H1 (cell line): ENCODE results near the gene CEL. TPM values are rescaled to one million over a fixed set of nuclear protein-coding genes. Genes with fewer than 3 reads are reported as not detected.

ENCODE experiments used
- CBX5 ChIP-seq: fragments of 300-800, 300-1000 bp; sonication (generic); IDR thresholded peaks from 2 replicates; pipeline ENCODE4 v1.7.1; 2016; ENCODE audit warnings: antibody characterized with exemption, low read length, low read depth
- CBX8 ChIP-seq: fragments of 300-800, 300-1000 bp; sonication (generic); IDR thresholded peaks from 2 replicates; pipeline ENCODE4 v1.7.1; 2016; ENCODE audit warnings: low read depth, low read length, borderline replicate concordance
- GTF2F1 ChIP-seq: IDR thresholded peaks from 2 replicates; pipeline ENCODE4 v1.6.1; 2012; ENCODE audit warnings: low read depth, low read length, improper control_type of control experiment, borderline replicate concordance
- HDAC2 ChIP-seq, 2 experiments: fragments of 300-600 bp in 1 of 2; sonication (generic) in 1 of 2; IDR thresholded peaks; 2 replicates each; pipeline ENCODE4 v1.6.1; 2011 to 2012; ENCODE audit warnings: low read depth in 2 of 2, low read length in 2 of 2, mild to moderate bottlenecking in 2 of 2, moderate library complexity in 2 of 2, borderline replicate concordance in 1 of 2, inconsistent platforms in 1 of 2
- JUND ChIP-seq: IDR thresholded peaks from 2 replicates; pipeline ENCODE4 v1.6.1; 2011; ENCODE audit warnings: mild to moderate bottlenecking, improper control_type of control experiment, low read length
- RFX5 ChIP-seq: IDR thresholded peaks from 2 replicates; pipeline ENCODE4 v1.6.1; 2011; ENCODE audit warnings: low read depth, low read length, improper control_type of control experiment, borderline replicate concordance
- SP2 ChIP-seq: IDR thresholded peaks from 2 replicates; pipeline ENCODE4 v1.6.1; 2012; ENCODE audit warnings: mild to moderate bottlenecking, low read length, inconsistent platforms
- TBP ChIP-seq: IDR thresholded peaks from 2 replicates; pipeline ENCODE4 v1.6.1; 2011; ENCODE audit warnings: low read depth, low read length, improper control_type of control experiment
- polyA plus RNA-seq, 7 experiments: library from polyadenylated mRNA; depleted of rRNA in 3 of 7; stranded (reverse) in 5 of 7; unstranded in 2 of 7; fragments of >200 nt in 5 of 7; fragments of 200-250 nt in 2 of 7; gene quantifications; 1 replicate in 5 of 7; 2 replicates in 1 of 7; 4 replicates in 1 of 7; pipeline versions ENCODE4 v1.2.1 to v1.2.3, GENCODE V29; 2011 to 2013; ENCODE audit warnings: missing spikeins in 2 of 7, mixed read lengths in 2 of 7
- total RNA-seq: library from RNA; stranded (reverse); fragmentation: NEBNext Ultra II Directional; extraction: Animal tissue kit (Norgen Biotek cat#: 25700); gene quantifications from 2 replicates; pipeline ENCODE4 v1.2.1, GENCODE V29; 2021
- TF ChIP-seq, protein P1 (sequence below): fragments of 300-600 bp; sonication (generic); IDR thresholded peaks from 2 replicates; pipeline ENCODE4 v1.7.1; 2012; ENCODE audit warnings: low read length, moderate library complexity, mild to moderate bottlenecking, inconsistent platforms; ENCODE audit not compliant: insufficient replicate concordance
- TF ChIP-seq, protein P2 (sequence below): IDR thresholded peaks from 2 replicates; pipeline ENCODE4 v1.6.1; 2012; ENCODE audit warnings: low read length, inconsistent platforms

CEL gene
- total and polyA plus RNA-seq, 2 of the 8 experiments (the other 6 are each of a cell fraction or from before 2014, with no cell fraction given): 1.8 to 3.4 TPM

DNA sequence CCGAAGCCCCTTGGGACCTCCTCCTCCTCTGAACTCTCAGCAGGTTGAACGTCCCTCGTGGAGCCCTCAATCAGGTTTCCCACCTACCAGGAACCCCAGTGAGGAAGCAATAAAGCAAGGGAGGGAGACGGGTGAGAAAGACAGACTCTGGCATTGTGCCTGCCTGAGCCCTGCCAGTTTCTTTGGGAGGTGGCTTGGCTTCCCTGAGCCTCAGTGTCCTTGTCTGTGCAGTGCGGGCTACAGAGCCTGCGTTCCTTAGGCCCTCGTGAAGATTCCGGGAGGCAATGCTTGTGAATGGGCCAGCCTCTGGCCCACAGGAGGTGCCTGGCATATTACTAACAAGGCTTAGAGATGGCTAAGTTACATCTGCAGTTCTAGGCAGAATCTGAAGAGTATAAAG is 19.1 kb upstream of the CEL start (continued):
- TF ChIP-seq, protein P1, sequence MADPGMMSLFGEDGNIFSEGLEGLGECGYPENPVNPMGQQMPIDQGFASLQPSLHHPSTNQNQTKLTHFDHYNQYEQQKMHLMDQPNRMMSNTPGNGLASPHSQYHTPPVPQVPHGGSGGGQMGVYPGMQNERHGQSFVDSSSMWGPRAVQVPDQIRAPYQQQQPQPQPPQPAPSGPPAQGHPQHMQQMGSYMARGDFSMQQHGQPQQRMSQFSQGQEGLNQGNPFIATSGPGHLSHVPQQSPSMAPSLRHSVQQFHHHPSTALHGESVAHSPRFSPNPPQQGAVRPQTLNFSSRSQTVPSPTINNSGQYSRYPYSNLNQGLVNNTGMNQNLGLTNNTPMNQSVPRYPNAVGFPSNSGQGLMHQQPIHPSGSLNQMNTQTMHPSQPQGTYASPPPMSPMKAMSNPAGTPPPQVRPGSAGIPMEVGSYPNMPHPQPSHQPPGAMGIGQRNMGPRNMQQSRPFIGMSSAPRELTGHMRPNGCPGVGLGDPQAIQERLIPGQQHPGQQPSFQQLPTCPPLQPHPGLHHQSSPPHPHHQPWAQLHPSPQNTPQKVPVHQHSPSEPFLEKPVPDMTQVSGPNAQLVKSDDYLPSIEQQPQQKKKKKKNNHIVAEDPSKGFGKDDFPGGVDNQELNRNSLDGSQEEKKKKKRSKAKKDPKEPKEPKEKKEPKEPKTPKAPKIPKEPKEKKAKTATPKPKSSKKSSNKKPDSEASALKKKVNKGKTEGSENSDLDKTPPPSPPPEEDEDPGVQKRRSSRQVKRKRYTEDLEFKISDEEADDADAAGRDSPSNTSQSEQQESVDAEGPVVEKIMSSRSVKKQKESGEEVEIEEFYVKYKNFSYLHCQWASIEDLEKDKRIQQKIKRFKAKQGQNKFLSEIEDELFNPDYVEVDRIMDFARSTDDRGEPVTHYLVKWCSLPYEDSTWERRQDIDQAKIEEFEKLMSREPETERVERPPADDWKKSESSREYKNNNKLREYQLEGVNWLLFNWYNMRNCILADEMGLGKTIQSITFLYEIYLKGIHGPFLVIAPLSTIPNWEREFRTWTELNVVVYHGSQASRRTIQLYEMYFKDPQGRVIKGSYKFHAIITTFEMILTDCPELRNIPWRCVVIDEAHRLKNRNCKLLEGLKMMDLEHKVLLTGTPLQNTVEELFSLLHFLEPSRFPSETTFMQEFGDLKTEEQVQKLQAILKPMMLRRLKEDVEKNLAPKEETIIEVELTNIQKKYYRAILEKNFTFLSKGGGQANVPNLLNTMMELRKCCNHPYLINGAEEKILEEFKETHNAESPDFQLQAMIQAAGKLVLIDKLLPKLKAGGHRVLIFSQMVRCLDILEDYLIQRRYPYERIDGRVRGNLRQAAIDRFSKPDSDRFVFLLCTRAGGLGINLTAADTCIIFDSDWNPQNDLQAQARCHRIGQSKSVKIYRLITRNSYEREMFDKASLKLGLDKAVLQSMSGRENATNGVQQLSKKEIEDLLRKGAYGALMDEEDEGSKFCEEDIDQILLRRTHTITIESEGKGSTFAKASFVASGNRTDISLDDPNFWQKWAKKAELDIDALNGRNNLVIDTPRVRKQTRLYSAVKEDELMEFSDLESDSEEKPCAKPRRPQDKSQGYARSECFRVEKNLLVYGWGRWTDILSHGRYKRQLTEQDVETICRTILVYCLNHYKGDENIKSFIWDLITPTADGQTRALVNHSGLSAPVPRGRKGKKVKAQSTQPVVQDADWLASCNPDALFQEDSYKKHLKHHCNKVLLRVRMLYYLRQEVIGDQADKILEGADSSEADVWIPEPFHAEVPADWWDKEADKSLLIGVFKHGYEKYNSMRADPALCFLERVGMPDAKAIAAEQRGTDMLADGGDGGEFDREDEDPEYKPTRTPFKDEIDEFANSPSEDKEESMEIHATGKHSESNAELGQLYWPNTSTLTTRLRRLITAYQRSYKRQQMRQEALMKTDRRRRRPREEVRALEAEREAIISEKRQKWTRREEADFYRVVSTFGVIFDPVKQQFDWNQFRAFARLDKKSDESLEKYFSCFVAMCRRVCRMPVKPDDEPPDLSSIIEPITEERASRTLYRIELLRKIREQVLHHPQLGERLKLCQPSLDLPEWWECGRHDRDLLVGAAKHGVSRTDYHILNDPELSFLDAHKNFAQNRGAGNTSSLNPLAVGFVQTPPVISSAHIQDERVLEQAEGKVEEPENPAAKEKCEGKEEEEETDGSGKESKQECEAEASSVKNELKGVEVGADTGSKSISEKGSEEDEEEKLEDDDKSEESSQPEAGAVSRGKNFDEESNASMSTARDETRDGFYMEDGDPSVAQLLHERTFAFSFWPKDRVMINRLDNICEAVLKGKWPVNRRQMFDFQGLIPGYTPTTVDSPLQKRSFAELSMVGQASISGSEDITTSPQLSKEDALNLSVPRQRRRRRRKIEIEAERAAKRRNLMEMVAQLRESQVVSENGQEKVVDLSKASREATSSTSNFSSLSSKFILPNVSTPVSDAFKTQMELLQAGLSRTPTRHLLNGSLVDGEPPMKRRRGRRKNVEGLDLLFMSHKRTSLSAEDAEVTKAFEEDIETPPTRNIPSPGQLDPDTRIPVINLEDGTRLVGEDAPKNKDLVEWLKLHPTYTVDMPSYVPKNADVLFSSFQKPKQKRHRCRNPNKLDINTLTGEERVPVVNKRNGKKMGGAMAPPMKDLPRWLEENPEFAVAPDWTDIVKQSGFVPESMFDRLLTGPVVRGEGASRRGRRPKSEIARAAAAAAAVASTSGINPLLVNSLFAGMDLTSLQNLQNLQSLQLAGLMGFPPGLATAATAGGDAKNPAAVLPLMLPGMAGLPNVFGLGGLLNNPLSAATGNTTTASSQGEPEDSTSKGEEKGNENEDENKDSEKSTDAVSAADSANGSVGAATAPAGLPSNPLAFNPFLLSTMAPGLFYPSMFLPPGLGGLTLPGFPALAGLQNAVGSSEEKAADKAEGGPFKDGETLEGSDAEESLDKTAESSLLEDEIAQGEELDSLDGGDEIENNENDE: no peak
- TF ChIP-seq CBX5 (no peak), GTF2F1 (no peak), HDAC2 (IDR thresholded peaks at IDR 0.05; ENCODE audit: borderline replicate concordance in 1 of 2, low read depth in 2 of 2, low read length in 2 of 2) (no peak), RFX5 (no peak), JUND (no peak), SP2 (no peak), CBX8 (no peak), TBP (no peak)
- TF ChIP-seq, protein P2, sequence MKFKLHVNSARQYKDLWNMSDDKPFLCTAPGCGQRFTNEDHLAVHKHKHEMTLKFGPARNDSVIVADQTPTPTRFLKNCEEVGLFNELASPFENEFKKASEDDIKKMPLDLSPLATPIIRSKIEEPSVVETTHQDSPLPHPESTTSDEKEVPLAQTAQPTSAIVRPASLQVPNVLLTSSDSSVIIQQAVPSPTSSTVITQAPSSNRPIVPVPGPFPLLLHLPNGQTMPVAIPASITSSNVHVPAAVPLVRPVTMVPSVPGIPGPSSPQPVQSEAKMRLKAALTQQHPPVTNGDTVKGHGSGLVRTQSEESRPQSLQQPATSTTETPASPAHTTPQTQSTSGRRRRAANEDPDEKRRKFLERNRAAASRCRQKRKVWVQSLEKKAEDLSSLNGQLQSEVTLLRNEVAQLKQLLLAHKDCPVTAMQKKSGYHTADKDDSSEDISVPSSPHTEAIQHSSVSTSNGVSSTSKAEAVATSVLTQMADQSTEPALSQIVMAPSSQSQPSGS: no peak
